ENCODE results near the gene OR10H1. TPM values are rescaled to one million over a fixed set of nuclear protein-coding genes. Genes with fewer than 3 reads are reported as not detected.
"Not testable (repeated sequence)": the region's sequence is repeated elsewhere in the genome, so short reads cannot be mapped to it uniquely, and the experiment has no call there.

Gene OR10H1
- total RNA-seq, 2 experiments from 2014 or later: 0.11 TPM; not detected in 1

- Histone ChIP-seq H3K4me3 (ENCODE audit: low read depth, low read length, poor library complexity, severe bottlenecking) (peak overlapping the region; percentile 82), H3K36me3 (ENCODE audit: insufficient read depth, low read length) (no peaks in the 10 kb centered on the region), H3K4me1 (ENCODE audit: insufficient read depth, low read length, poor library complexity, severe bottlenecking) (peaks cover 18% of the 10 kb centered on the region), H2AFZ (ENCODE audit: low read length) (peak overlapping the region; percentile 86), H4K20me1 (ENCODE audit: insufficient read depth, low read length) (no peaks in the 10 kb centered on the region), H3K27ac (ENCODE audit: low read depth, low read length, poor library complexity, severe bottlenecking) (peak overlapping the region; percentile 89), H3K4me2 (ENCODE audit: low read length) (peak overlapping the region; percentile 77), H3K9me3 (ENCODE audit: low read length) (no peaks in the 10 kb centered on the region), H3K79me2 (ENCODE audit: insufficient read depth, low read depth, low read length) (no peaks in the 10 kb centered on the region), H3K9me2 (ENCODE audit: insufficient read depth, low read length) (no peaks in the 10 kb centered on the region)
- TF ChIP-seq EZH2phosphoT487 (IDR thresholded peaks at IDR 0.05; ENCODE audit: borderline replicate concordance, low read depth, low read length): no peak
- no peak for TF ChIP-seq CTCF (conservative IDR thresholded peaks at IDR 0.05; ENCODE audit: low read length)
- peak; percentile 98 for DNase-seq (ENCODE audit: low spot score)
- intact Hi-C loops (cut with micrococcal nuclease; ENCODE audit: unreplicated experiment): loop anchor here (2.0 kb wide), 2 partner anchors 274 to 458 kb away; partner anchors contain the start of genes AKAP8 and RAB8A
- BruUV-seq (replicated peaks): TSS peak; percentile 93
- POLR2A ChIA-PET: interaction anchor here (0.5 to 1.7 kb wide), 4 partner anchors 12 to 330 kb away, joined by 3 to 5 read pairs (median 4); no protein-coding TSS in a partner anchor
- CTCF ChIA-PET (ENCODE audit: unreplicated experiment): no interaction called here
These were observed 21.1 kb upstream of the OR10H1 start for GRCh38 chr19:15836330-15837220.

- DNase-seq (ENCODE audit: low spot score): peak; percentile 37
- intact Hi-C loops (cut with micrococcal nuclease; ENCODE audit: unreplicated experiment): loop anchor here (2.0 kb wide), 2 partner anchors 275 to 457 kb away; partner anchors contain the start of genes AKAP8 and RAB8A
- POLR2A ChIA-PET: interaction anchor here (0.7 kb wide), 1 partner anchor 812 kb away, joined by 3 read pairs; no protein-coding TSS in a partner anchor
- H3K4me1 ChIP-seq (ENCODE audit: insufficient read depth, low read length, poor library complexity, severe bottlenecking): peaks cover 18% of the 10 kb centered on the region
- CTCF ChIA-PET (ENCODE audit: unreplicated experiment); H3K9me2 ChIP-seq (ENCODE audit: insufficient read depth, low read length); H4K20me1 ChIP-seq (ENCODE audit: insufficient read depth, low read length); H3K79me2 ChIP-seq (ENCODE audit: insufficient read depth, low read depth, low read length); BruUV-seq (replicated peaks); H3K36me3 ChIP-seq (ENCODE audit: insufficient read depth, low read length); H3K9me3 ChIP-seq (ENCODE audit: low read length): not testable (repeated sequence)
- peak overlapping the region; percentile 82 for H3K4me3 ChIP-seq (ENCODE audit: low read depth, low read length, poor library complexity, severe bottlenecking)
- H2AFZ ChIP-seq (ENCODE audit: low read length): peak overlapping the region; percentile 86
- H3K4me2 ChIP-seq (ENCODE audit: low read length): peak overlapping the region; percentile 77
- peak overlapping the region; percentile 89 for H3K27ac ChIP-seq (ENCODE audit: low read depth, low read length, poor library complexity, severe bottlenecking)
These were observed 20.3 kb upstream of the OR10H1 start for GRCh38 chr19:15835565-15836329.

DNA sequence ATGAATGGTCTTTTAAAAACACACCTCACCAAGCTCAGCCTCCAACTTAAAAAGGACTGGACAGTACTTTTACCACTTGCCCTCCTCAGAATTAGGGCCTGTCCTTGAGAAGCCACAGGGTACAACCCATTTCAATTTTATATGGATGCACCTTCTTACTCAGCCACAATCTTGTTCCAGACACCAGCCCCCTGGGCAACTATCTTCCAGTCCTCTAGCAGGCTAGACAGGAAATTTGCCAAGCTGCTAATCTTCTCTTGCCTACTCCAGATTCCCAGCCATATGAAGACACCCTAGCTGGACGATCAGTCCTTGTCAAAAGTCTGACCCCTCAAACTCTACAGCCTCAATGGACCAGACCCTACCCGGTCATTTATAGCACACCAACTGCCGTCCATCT lies 18.8 kb upstream of the OR10H1 start:
- H3K4me1 ChIP-seq (ENCODE audit: insufficient read depth, low read length, poor library complexity, severe bottlenecking): peaks cover 18% of the 10 kb centered on the region
- H3K79me2 ChIP-seq (ENCODE audit: insufficient read depth, low read depth, low read length); H3K36me3 ChIP-seq (ENCODE audit: insufficient read depth, low read length); H3K9me3 ChIP-seq (ENCODE audit: low read length); BruUV-seq (replicated peaks); H2AFZ ChIP-seq (ENCODE audit: low read length); H3K4me3 ChIP-seq (ENCODE audit: low read depth, low read length, poor library complexity, severe bottlenecking); intact Hi-C loops (cut with micrococcal nuclease; ENCODE audit: unreplicated experiment); H4K20me1 ChIP-seq (ENCODE audit: insufficient read depth, low read length); POLR2A ChIA-PET; H3K27ac ChIP-seq (ENCODE audit: low read depth, low read length, poor library complexity, severe bottlenecking); CTCF ChIA-PET (ENCODE audit: unreplicated experiment); H3K9me2 ChIP-seq (ENCODE audit: insufficient read depth, low read length); H3K4me2 ChIP-seq (ENCODE audit: low read length); DNase-seq (ENCODE audit: low spot score): not testable (repeated sequence)
